ENCODE results near the gene KRTAP4-1.
"Not testable (repeated sequence)": the region's sequence is repeated elsewhere in the genome, so short reads cannot be mapped to it uniquely, and the experiment has no call there.

Gene KRTAP4-1

DNA sequence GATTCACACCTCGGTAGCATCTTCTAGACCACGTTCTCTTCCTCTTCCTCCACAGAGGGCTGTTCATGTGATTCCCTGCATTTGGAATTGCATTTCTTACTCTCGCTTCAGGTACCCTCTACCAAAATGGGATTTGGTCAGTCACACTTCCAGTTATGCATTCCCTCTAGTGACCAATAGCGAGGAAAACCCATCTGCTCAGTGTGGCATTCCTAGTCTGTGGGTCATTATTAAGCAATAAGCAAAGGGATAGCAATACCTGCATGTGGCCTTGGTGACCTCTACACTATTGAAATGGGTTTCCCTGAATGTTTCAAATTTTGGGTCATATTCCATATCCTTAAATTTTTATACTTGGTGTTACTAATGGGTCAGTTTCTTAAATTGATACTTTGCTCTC, 34.7 kb downstream of the KRTAP4-1 start:
- no peak for TF ChIP-seq Cebpa-rat (IDR thresholded peaks at IDR 0.05)
- Histone ChIP-seq H3K4me2 (no peak overlapping the region), H4K20me1 (no peaks in the 10 kb centered on the region), H3K36me3 (no peaks in the 10 kb centered on the region), H3K9me3 (no peaks in the 10 kb centered on the region), H3K4me1 (no peaks in the 10 kb centered on the region), H3K9ac (no peak overlapping the region), H3K27me3 (no peaks in the 10 kb centered on the region), H3K4me3 (no peak overlapping the region), H3K27ac (no peak overlapping the region)

DNA sequence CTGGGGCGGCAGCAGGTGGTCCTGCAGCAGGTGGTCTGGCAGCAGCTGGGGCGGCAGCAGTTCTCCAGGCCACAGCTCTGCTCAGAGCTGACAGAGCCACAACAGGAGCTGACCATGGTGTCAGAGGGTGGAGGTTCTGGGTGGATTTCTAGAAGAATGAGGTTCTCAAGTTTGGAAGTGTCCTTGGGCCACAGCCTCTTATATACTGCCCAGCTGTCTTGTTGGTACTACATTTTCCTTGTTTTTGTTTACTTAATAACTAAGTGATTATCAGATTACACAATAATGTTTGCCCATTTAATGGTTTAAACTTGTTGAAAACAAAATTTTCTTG, 35.1 kb downstream of the KRTAP4-1 start, which contains the start of gene KRTAP4-5:
Gene KRTAP4-5 (minus strand): TSS at position 174 of the 334 bp plus-strand sequence. CDS start 58 bp downstream, at position 116.
- no peak within 1 kb of the TSS for H3K4me2 ChIP-seq
- H3K9ac ChIP-seq, result no peak within 1 kb of the TSS
- H3K27ac ChIP-seq, result no peak within 1 kb of the TSS
- H3K4me3 ChIP-seq, result no peak within 1 kb of the TSS
- H3K36me3 ChIP-seq, result no peaks in the 10 kb centered on the region
- no peaks in the 10 kb centered on the region for H3K9me3 ChIP-seq
- no peak for TF ChIP-seq Cebpa-rat (IDR thresholded peaks at IDR 0.05)
- no peaks in the 10 kb centered on the region for H4K20me1 ChIP-seq
- H3K27me3 ChIP-seq, result no peaks in the 10 kb centered on the region
- H3K4me1 ChIP-seq, result no peaks in the 10 kb centered on the region

DNA sequence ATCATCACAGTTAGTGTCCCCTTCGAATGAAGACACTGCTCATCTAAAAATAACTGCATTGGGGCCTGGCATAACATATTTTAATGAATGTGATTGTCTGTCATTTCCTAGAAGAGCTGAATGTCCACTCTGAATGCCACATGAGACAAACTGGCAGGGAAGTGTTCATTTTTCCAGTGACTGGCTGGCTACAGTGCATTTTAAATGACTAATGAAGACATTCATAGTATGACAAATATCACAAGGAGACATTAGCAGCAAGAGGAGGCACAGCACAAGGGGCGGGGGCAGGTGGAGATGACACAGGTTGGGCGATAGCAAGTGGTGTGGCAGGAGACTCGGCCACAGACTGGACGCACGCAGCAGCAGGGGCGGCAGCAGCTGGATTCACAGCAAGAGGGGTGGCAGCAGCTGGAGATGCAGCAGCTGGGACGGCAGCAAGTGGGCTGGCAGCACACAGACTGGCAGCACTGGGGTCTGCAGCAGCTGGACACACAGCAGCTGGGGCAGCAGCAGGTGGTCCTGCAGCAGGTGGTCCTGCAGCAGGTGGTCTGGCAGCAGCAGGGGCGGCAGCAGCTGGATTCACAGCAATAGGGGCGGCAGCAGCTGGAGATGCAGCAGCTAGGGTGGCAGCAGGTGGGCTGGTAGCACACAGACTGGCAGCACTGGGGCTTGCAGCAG, 35.6 kb downstream of the KRTAP4-1 start:
- not testable (repeated sequence) for H3K4me1 ChIP-seq, H3K27me3 ChIP-seq, H3K4me2 ChIP-seq, H3K9ac ChIP-seq, H3K4me3 ChIP-seq, H3K36me3 ChIP-seq, H3K27ac ChIP-seq, H3K9me3 ChIP-seq, H4K20me1 ChIP-seq

DNA sequence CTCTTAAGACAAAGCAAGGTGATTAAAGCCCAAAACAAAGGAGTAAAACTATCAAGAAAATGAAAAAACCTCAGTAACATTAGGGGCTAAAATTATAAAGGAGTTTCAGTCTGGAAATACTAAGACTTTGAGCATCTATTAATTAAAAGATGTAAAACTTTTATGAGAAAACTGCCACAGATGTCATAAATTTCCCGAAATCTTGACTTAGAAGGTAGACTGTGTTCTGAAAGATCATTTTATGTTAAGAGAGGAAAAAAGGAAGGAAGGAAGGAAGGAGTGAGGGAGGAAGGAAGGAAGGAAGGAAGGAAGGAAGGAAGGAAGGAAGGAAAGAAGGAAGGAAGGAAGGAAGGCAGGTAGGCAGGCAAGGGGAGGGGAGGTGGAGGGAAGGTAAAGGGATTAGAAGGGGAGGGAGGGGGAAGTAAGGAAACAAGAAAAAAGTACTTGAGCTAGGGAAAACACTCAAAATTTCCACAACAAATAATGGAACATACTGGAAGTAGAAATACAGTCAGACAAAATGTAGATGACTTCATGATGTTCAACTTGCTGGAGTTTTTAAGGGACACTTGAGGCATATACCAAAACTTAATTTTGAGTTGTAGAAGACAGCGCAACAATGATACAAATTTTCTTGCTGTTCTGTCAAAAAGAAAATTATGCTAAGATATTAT, 37.0 kb downstream of the KRTAP4-1 start:
- Histone ChIP-seq H3K4me1 (no peaks in the 10 kb centered on the region), H4K20me1 (no peaks in the 10 kb centered on the region)
- no peak for TF ChIP-seq Cebpa-rat (IDR thresholded peaks at IDR 0.05)

DNA sequence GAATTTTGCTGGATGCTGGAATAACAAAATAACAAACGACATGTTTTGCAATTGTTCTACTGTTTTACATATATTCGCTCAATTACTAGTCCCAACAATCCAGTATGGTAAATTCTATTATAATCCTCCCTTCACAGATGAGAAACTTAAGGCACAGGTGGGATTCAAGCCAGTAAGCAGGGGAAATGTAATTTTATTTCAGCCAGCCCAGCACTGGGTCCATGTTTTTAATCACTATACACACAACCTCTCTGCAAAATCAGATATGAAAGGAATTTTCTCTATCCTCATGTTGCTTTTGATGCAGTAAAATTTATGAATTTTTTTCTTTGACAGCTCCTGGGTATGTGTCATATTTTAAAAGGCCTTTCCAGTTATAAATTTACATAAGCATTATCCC, 39.5 kb downstream of the KRTAP4-1 start:
- Histone ChIP-seq H3K9me3 (peaks cover 41% of the 10 kb centered on the region), H4K20me1 (no peaks in the 10 kb centered on the region), H3K4me3 (no peak overlapping the region), H3K4me1 (no peaks in the 10 kb centered on the region), H3K4me2 (no peak overlapping the region), H3K27ac (no peak overlapping the region), H3K27me3 (no peaks in the 10 kb centered on the region), H3K9ac (no peak overlapping the region), H3K36me3 (no peaks in the 10 kb centered on the region)
- no peak for TF ChIP-seq Cebpa-rat (IDR thresholded peaks at IDR 0.05)

More for the DNA sequence above, 37.0 kb downstream of the KRTAP4-1 start:
- Histone ChIP-seq H3K27ac (no peak overlapping the region), H3K4me2 (no peak overlapping the region), H3K9me3 (peaks cover 18% of the 10 kb centered on the region), H3K9ac (no peak overlapping the region), H3K4me3 (no peak overlapping the region), H3K27me3 (no peaks in the 10 kb centered on the region), H3K36me3 (no peaks in the 10 kb centered on the region)

DNA sequence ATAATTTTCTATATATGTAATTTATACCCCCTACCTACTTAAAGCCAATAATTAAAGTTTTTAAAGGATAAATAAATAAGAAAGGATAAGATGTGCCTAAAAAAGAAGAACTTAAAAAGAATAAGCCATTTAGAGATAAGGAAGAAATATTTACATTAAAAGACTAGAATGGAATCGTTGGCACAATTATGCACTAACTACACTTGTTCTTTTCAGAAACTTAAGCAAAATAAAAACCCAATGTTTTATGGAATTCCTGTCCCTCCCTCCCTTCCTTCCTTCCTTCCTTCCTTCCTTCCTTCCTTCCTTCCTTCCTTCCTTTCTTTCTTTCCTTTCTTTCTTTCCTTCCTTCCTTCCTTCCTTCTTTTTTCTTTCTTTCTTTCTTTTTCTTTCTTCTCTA, 39.9 kb downstream of the KRTAP4-1 start:
- no peaks in the 10 kb centered on the region for H3K36me3 ChIP-seq
- H4K20me1 ChIP-seq, result no peaks in the 10 kb centered on the region
- H3K27ac ChIP-seq, result no peak overlapping the region
- no peak overlapping the region for H3K4me3 ChIP-seq
- no peak overlapping the region for H3K9ac ChIP-seq
- TF ChIP-seq Cebpa-rat (IDR thresholded peaks at IDR 0.05), result no peak
- H3K27me3 ChIP-seq, result no peaks in the 10 kb centered on the region
- no peak overlapping the region for H3K4me2 ChIP-seq
- H3K4me1 ChIP-seq, result no peaks in the 10 kb centered on the region
- H3K9me3 ChIP-seq, result peaks cover 45% of the 10 kb centered on the region

DNA sequence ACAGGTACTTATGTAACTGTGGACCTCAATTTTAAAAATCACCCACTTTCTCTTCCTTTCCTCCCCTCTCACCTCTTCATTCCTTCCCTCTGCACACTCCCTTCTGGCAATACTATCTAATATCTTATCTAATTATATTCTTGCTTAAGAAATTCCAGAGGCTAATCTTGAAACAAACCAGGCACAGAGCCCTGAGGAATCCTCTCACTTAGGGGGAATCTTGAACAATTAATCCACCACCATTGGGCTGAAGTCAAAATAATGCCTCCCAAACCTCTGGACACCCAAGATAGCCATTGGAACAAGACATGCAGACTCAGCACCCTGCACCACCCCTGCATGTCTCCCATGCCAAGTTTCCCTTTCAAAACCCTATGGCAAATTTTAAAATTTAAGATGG, 43.4 kb downstream of the KRTAP4-1 start:
- Histone ChIP-seq H3K27ac (no peak overlapping the region), H3K9ac (no peak overlapping the region), H3K27me3 (no peaks in the 10 kb centered on the region), H3K4me2 (no peak overlapping the region), H4K20me1 (no peaks in the 10 kb centered on the region), H3K4me1 (no peaks in the 10 kb centered on the region), H3K4me3 (no peak overlapping the region), H3K9me3 (peaks cover 55% of the 10 kb centered on the region), H3K36me3 (no peaks in the 10 kb centered on the region)
- TF ChIP-seq Cebpa-rat (IDR thresholded peaks at IDR 0.05), result no peak

DNA sequence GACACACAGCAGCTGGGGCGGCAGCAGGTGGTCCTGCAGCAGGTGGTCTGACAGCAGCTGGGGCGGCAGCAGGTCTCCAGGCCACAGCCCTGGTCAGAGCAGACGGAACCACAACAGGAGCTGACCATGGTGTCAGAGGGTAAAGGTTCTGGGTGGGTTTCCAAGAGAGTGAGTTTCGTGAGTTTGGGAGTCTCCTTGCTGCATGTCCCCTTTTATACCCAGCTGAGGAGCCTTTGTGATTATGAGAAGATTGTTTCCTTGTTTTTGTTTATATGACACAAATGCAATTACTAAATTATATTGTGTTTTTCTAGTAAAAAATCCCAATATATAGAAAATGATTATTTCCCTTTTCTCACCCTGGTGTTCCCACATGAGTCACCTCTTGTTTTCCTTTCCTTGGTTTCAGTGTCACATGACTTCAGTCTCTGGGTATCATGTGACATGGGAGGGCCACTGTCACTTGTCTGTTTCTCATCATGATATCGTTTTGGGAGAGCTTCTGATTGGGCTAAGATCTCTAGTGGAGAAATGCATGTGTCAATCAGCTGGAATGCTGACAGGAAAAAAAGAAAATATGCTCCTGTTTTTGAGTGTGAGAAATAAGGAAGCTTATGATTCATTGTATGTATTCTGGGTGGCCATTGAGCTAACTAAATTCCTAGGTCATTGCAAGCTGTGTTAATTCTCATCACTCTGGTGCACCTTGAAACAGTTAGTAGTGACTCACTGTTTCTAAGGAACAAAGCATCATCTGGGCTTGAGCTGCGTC, 44.2 kb downstream of the KRTAP4-1 start, which contains the start of gene KRTAP4-6:
Gene KRTAP4-6 (minus strand): TSS at position 185 of the 772 bp plus-strand sequence. CDS start 57 bp downstream, at position 128.
- Histone ChIP-seq H3K9ac (no peak within 1 kb of the TSS), H3K36me3 (no peaks in the 10 kb centered on the region), H3K4me1 (no peaks in the 10 kb centered on the region), H3K9me3 (peaks cover 55% of the 10 kb centered on the region), H3K27me3 (no peaks in the 10 kb centered on the region), H3K4me2 (no peak within 1 kb of the TSS), H3K27ac (no peak within 1 kb of the TSS), H4K20me1 (no peaks in the 10 kb centered on the region), H3K4me3 (no peak within 1 kb of the TSS)
- TF ChIP-seq Cebpa-rat (IDR thresholded peaks at IDR 0.05), result no peak

DNA sequence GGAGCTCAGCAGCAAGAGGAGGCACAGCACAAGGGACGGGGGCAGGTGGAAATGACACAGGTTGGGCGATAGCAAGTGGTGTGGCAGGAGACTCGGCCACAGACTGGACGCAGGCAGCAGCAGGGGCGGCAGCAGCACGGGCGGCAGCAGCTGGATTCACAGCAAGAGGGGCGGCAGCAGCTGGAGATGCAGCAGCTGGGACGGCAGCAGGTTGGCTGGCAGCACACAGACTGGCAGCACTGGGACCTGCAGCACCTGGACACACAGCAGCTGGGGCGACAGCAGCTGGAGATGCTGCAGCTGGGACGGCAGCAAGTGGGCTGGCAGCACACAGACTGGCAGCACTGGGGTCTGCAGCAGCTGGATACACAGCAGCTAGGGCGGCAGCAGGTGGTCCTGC, 44.8 kb downstream of the KRTAP4-1 start:
- H3K4me1 ChIP-seq, H3K27me3 ChIP-seq, H3K9ac ChIP-seq, H4K20me1 ChIP-seq, H3K4me2 ChIP-seq, H3K36me3 ChIP-seq, H3K27ac ChIP-seq, H3K4me3 ChIP-seq: not testable (repeated sequence)
- peaks cover 55% of the 10 kb centered on the region for H3K9me3 ChIP-seq
